SK-N-SH treated with all-trans-retinoic acid at 6 μM for 48 hours (cell line): ENCODE results near the gene NSUN2.

ENCODE experiments used
- ARNTL ChIP-seq: fragments of 450-650 bp; formaldehyde crosslinking; IDR thresholded peaks from 2 replicates; pipeline ENCODE4 v1.5.0; 2020; ENCODE audit warnings: low read depth, mild to moderate bottlenecking, moderate library complexity, borderline replicate concordance
- CREB5 ChIP-seq: fragments of 250-450 bp; sonication (Bioruptor Pico); IDR thresholded peaks from 2 replicates; pipeline ENCODE4 v1.5.1; 2020; ENCODE audit warnings: low read depth, mild to moderate bottlenecking, moderate library complexity
- CSDC2 ChIP-seq: fragments of 250-450 bp; sonication (Bioruptor Pico); IDR thresholded peaks from 2 replicates; pipeline ENCODE4 v1.5.0; 2020; ENCODE audit warnings: mild to moderate bottlenecking, moderate library complexity
- POU6F1 ChIP-seq: fragments of 250-450 bp; sonication (Bioruptor Pico); IDR thresholded peaks from 2 replicates; pipeline ENCODE4 v1.8.0; 2021; ENCODE audit warnings: low read depth, mild to moderate bottlenecking, moderate library complexity, borderline replicate concordance
- PPARA ChIP-seq: fragments of 250-450 bp; sonication (Bioruptor Pico); IDR thresholded peaks from 2 replicates; pipeline ENCODE4 v1.5.0; 2020; ENCODE audit warnings: mild to moderate bottlenecking, borderline replicate concordance
- SNAI2 ChIP-seq: fragments of 250-450 bp; sonication (Bioruptor Pico); IDR thresholded peaks from 2 replicates; pipeline ENCODE4 v1.5.0; 2020; ENCODE audit warnings: mild to moderate bottlenecking, moderate library complexity
- TOX ChIP-seq: fragments of 250-450 bp; sonication (Bioruptor Pico); IDR thresholded peaks from 2 replicates; pipeline ENCODE4 v1.8.0; 2021; ENCODE audit warnings: mild to moderate bottlenecking, moderate library complexity, borderline replicate concordance
- ZC3H10 ChIP-seq: fragments of 250-450 bp; sonication (Bioruptor Pico); IDR thresholded peaks from 2 replicates; pipeline ENCODE4 v1.5.1; 2021; ENCODE audit warnings: mild to moderate bottlenecking, moderate library complexity
- ZFP3 ChIP-seq: fragments of 250-450 bp; sonication (Bioruptor Pico); IDR thresholded peaks from 2 replicates; pipeline ENCODE4 v1.5.0; 2020; ENCODE audit warnings: mild to moderate bottlenecking, moderate library complexity
- ZFP30 ChIP-seq: fragments of 450-650 bp; formaldehyde crosslinking; IDR thresholded peaks from 2 replicates; pipeline ENCODE4 v1.5.0; 2022; ENCODE audit warnings: mild to moderate bottlenecking, moderate library complexity
- ZNF70 ChIP-seq: fragments of 450-650 bp; formaldehyde crosslinking; IDR thresholded peaks from 2 replicates; pipeline ENCODE4 v1.5.0; 2020; ENCODE audit warnings: mild to moderate bottlenecking, moderate library complexity
- ZNF8 ChIP-seq: fragments of 450-650 bp; formaldehyde crosslinking; IDR thresholded peaks from 2 replicates; pipeline ENCODE4 v1.5.0; 2020; ENCODE audit warnings: mild to moderate bottlenecking, moderate library complexity
- TF ChIP-seq, protein P1 (sequence below): fragments of 250-450 bp; sonication (Bioruptor Pico); IDR thresholded peaks from 2 replicates; pipeline ENCODE4 v1.8.0; 2020; ENCODE audit warnings: mild to moderate bottlenecking, moderate library complexity, borderline replicate concordance

- no peak for TF ChIP-seq ZFP30
- no peak for TF ChIP-seq ARNTL
- no peak for TF ChIP-seq ZC3H10 (CRISPR knock-in tag)
- TF ChIP-seq ZNF70 (CRISPR knock-in tag), result no peak
- no peak for TF ChIP-seq CREB5 (CRISPR knock-in tag)
- no peak for TF ChIP-seq POU6F1 (CRISPR knock-in tag)
- TF ChIP-seq, protein P1, sequence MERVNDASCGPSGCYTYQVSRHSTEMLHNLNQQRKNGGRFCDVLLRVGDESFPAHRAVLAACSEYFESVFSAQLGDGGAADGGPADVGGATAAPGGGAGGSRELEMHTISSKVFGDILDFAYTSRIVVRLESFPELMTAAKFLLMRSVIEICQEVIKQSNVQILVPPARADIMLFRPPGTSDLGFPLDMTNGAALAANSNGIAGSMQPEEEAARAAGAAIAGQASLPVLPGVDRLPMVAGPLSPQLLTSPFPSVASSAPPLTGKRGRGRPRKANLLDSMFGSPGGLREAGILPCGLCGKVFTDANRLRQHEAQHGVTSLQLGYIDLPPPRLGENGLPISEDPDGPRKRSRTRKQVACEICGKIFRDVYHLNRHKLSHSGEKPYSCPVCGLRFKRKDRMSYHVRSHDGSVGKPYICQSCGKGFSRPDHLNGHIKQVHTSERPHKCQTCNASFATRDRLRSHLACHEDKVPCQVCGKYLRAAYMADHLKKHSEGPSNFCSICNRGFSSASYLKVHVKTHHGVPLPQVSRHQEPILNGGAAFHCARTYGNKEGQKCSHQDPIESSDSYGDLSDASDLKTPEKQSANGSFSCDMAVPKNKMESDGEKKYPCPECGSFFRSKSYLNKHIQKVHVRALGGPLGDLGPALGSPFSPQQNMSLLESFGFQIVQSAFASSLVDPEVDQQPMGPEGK, result no peak
- no peak for TF ChIP-seq CSDC2
- TF ChIP-seq ZFP3 (CRISPR knock-in tag), result no peak
- no peak for TF ChIP-seq PPARA
- no peak for TF ChIP-seq ZNF8
- TF ChIP-seq TOX (CRISPR knock-in tag), result no peak
- no peak for TF ChIP-seq SNAI2
Measured at GRCh38 chr5:6582507-6583048, 50.3 kb downstream of the NSUN2 start.
